GM12892 (cell line): Measurements from ENCODE around the gene GAS6.

Source experiments
- POLR2A ChIP-seq: IDR thresholded peaks from 2 replicates; pipeline ENCODE4 v1.6.1; 2011; ENCODE audit warnings: low read depth, low read length, control low read depth
- POLR2AphosphoS5 ChIP-seq: IDR thresholded peaks from 2 replicates; pipeline ENCODE4 v1.6.1; 2011; ENCODE audit warnings: low read depth, low read length, control low read depth

DNA sequence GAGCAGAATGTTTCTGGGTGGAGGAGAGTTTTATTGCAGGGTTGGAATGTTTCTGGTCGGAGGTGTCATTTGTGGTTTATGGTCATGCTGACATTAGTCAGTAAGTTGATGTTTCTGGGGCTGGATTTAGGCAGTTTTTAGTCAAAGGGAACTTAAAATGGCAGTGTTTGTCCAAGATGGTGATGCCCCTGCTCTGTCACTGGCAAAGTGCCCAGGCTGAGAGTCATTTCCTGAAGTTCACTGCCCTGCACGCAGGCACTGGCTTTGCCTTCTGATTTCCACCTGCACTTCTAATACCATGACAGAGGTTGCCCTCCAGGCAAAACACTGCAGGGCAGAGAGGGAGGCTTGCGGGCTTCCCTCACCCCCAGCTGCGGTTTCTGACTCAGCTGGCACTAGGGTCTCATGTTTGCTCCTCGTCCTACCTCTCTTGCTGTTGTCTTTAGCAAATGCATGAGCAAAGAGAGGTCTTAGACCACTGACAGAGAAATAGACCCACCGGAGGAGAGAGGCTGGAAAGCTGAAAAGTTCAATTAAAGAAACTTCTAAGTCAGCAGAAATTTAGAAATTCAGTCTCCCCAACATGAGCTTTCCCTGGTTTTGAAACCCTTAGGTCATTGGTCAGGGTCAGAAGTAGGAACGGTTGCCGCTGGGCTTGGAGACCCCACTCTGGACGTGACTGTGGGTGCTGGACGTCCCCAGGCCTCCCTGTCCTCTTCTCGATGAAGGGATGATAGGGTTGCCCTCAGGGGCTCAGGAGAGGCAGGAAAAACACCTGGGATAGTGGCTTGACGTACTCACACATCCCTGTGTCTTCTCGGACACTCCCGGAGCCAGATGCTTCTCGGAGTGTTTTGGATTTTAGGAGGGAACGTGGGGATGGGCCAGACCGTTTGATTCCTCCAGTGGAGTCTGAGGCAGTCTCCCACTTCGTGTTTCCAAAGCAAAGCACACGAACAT lies 78.5 kb downstream of the GAS6 start:
- TF ChIP-seq POLR2A (no peak), POLR2AphosphoS5 (no peak)
